Astrocyte (in vitro differentiated cells and primary cell): ENCODE measurements around the gene PDGFC. TPM values are rescaled to one million over a fixed set of nuclear protein-coding genes. Genes with fewer than 3 reads are reported as not detected.

Experiments
- DNase-seq: peaks from one replicate; pipeline ENCODE4 v3.0.0-alpha.2; 2010; ENCODE audit warnings: low read depth
- FAIRE-seq: peaks from 2 replicates; lab custom pipeline; 2011; peaks lifted over from hg19 to GRCh38; lab: Jason Lieb, UNC
- H2AFZ ChIP-seq: 2 replicates; pipeline ENCODE4 v1.6.0; 2012; ENCODE audit warnings: low read depth, low read length, inconsistent platforms
- H3K27ac ChIP-seq: 2 replicates; pipeline ENCODE4 v1.5.1; 2011; ENCODE audit warnings: low read depth, low read length, inconsistent platforms
- H3K27me3 ChIP-seq: 2 replicates; pipeline ENCODE4 v1.6.0; 2011; ENCODE audit warnings: low read length, inconsistent platforms; ENCODE audit not compliant: insufficient read depth
- H3K36me3 ChIP-seq: 2 replicates; pipeline ENCODE4 v1.5.1; 2011; ENCODE audit warnings: low read length, inconsistent platforms; ENCODE audit not compliant: insufficient read depth
- H3K4me1 ChIP-seq: 2 replicates; pipeline ENCODE4 v1.5.1; 2011; ENCODE audit warnings: low read length, inconsistent platforms; ENCODE audit not compliant: insufficient read depth
- H3K4me2 ChIP-seq: 2 replicates; pipeline ENCODE4 v1.6.0; 2012; ENCODE audit warnings: low read length, inconsistent platforms
- H3K4me3 ChIP-seq: 2 replicates; pipeline ENCODE4 v1.5.1; 2011; ENCODE audit warnings: low read depth, mild to moderate bottlenecking, low read length, inconsistent platforms; ENCODE audit not compliant: insufficient read depth
- H3K79me2 ChIP-seq: 2 replicates; pipeline ENCODE4 v1.6.0; 2012; ENCODE audit warnings: mild to moderate bottlenecking, low read length, inconsistent platforms; ENCODE audit not compliant: insufficient read depth
- H3K9ac ChIP-seq: 2 replicates; pipeline ENCODE4 v1.6.0; 2012; ENCODE audit warnings: mild to moderate bottlenecking, low read length, inconsistent platforms
- H3K9me3 ChIP-seq: 2 replicates; pipeline ENCODE4 v1.5.1; 2012; ENCODE audit warnings: low read depth, mild to moderate bottlenecking, low read length, inconsistent platforms; ENCODE audit not compliant: insufficient read depth
- H4K20me1 ChIP-seq: 2 replicates; pipeline ENCODE4 v1.6.0; 2012; ENCODE audit warnings: low read length, inconsistent platforms; ENCODE audit not compliant: insufficient read depth
- H3K27ac Mint-ChIP-seq: one replicate; pipeline ENCODE4 v1.8.0; 2021; ENCODE audit warnings: mild to moderate bottlenecking, mixed read lengths; ENCODE audit not compliant: unreplicated experiment
- H3K27me3 Mint-ChIP-seq: one replicate; pipeline ENCODE4 v1.8.0; 2021; ENCODE audit warnings: low read depth, mixed read lengths; ENCODE audit not compliant: unreplicated experiment
- H3K36me3 Mint-ChIP-seq: one replicate; pipeline ENCODE4 v1.8.0; 2021; ENCODE audit warnings: low read depth, mixed read lengths; ENCODE audit not compliant: unreplicated experiment
- H3K4me1 Mint-ChIP-seq: one replicate; pipeline ENCODE4 v1.8.0; 2021; ENCODE audit warnings: low read depth, mixed read lengths; ENCODE audit not compliant: unreplicated experiment
- H3K4me3 Mint-ChIP-seq: one replicate; pipeline ENCODE4 v1.8.0; 2021; ENCODE audit warnings: mild to moderate bottlenecking, moderate library complexity, mixed read lengths; ENCODE audit not compliant: unreplicated experiment
- H3K9me3 Mint-ChIP-seq: one replicate; pipeline ENCODE4 v1.8.0; 2021; ENCODE audit warnings: mild to moderate bottlenecking, mixed read lengths; ENCODE audit not compliant: unreplicated experiment
- EZH2 ChIP-seq: IDR thresholded peaks from 2 replicates; pipeline ENCODE4 v1.6.1; 2012; ENCODE audit warnings: mild to moderate bottlenecking, low read length, inconsistent platforms; ENCODE audit not compliant: insufficient read depth
- total RNA-seq: library from RNA; stranded (reverse); gene quantifications from 2 replicates; pipeline ENCODE4 v1.2.1, GENCODE V29; 2021
- TF ChIP-seq, protein P1 (sequence below): IDR thresholded peaks from 2 replicates; pipeline ENCODE4 v1.5.1; 2011; ENCODE audit warnings: low read depth, mild to moderate bottlenecking, inconsistent platforms, low read length, moderate library complexity; ENCODE audit not compliant: insufficient read depth

PDGFC gene
- total RNA-seq, 1 donor from 2014 or later: 167 TPM

DNA sequence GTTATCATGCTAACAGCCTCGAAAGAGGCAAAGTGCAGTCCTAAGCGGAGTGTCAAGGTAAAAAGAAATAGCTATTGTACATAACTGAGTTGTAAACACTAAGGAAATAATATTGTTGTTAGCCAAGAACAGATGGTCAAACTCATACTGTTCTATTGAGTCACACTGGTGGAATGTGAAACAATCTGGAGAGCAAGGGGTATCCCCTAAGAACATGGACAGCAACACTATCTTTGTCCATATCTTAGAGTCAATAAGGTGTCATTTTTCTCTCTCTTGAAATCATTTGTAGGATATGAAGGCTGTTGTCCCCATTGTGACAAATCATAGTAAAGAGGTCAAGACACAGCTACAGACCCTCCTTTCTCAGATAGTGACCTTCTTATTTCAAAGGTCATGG lies 4.5 kb upstream of the PDGFC start:
- Mint-ChIP-seq H3K4me1 (peaks cover 65% of the 10 kb centered on the region), H3K27ac (peak overlapping the region; percentile 80), H3K27me3 (no peaks in the 10 kb centered on the region), H3K36me3 (no peaks in the 10 kb centered on the region), H3K9me3 (no peaks in the 10 kb centered on the region), H3K4me3 (peak overlapping the region; percentile 50)
- no peaks in the 10 kb centered on the region for H3K36me3 ChIP-seq
- TF ChIP-seq EZH2: no peak
- TF ChIP-seq, protein P1, sequence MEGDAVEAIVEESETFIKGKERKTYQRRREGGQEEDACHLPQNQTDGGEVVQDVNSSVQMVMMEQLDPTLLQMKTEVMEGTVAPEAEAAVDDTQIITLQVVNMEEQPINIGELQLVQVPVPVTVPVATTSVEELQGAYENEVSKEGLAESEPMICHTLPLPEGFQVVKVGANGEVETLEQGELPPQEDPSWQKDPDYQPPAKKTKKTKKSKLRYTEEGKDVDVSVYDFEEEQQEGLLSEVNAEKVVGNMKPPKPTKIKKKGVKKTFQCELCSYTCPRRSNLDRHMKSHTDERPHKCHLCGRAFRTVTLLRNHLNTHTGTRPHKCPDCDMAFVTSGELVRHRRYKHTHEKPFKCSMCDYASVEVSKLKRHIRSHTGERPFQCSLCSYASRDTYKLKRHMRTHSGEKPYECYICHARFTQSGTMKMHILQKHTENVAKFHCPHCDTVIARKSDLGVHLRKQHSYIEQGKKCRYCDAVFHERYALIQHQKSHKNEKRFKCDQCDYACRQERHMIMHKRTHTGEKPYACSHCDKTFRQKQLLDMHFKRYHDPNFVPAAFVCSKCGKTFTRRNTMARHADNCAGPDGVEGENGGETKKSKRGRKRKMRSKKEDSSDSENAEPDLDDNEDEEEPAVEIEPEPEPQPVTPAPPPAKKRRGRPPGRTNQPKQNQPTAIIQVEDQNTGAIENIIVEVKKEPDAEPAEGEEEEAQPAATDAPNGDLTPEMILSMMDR: no peak
- peak; percentile 93 for FAIRE-seq
- no peaks in the 10 kb centered on the region for H4K20me1 ChIP-seq
- peak overlapping the region; percentile 68 for H3K4me2 ChIP-seq
- peaks cover 58% of the 10 kb centered on the region for H3K4me1 ChIP-seq
- peak overlapping the region; percentile 78 for H3K27ac ChIP-seq
- peak overlapping the region; percentile 17 for H3K4me3 ChIP-seq
- no peaks in the 10 kb centered on the region for H3K27me3 ChIP-seq
- H3K9ac ChIP-seq: peak overlapping the region; percentile 42
- DNase-seq: peak; percentile 90
- no peak overlapping the region for H2AFZ ChIP-seq
- H3K79me2 ChIP-seq: no peaks in the 10 kb centered on the region
- H3K9me3 ChIP-seq: no peaks in the 10 kb centered on the region

- H3K27ac Mint-ChIP-seq: peak overlapping the region; percentile 80
- Histone ChIP-seq H3K36me3 (no peaks in the 10 kb centered on the region), H3K4me2 (peak overlapping the region; percentile 68), H3K79me2 (peaks cover 3% of the 10 kb centered on the region), H3K27ac (peak overlapping the region; percentile 78), H3K4me3 (peak overlapping the region; percentile 17), H3K9ac (peak overlapping the region; percentile 42), H3K4me1 (peaks cover 58% of the 10 kb centered on the region), H2AFZ (no peak overlapping the region), H3K9me3 (no peaks in the 10 kb centered on the region), H3K27me3 (no peaks in the 10 kb centered on the region), H4K20me1 (no peaks in the 10 kb centered on the region)
- TF ChIP-seq, protein P1: no peak
- TF ChIP-seq EZH2: no peak
- no peak for DNase-seq
- H3K27me3 Mint-ChIP-seq: no peaks in the 10 kb centered on the region
- FAIRE-seq: no peak
- H3K36me3 Mint-ChIP-seq: no peaks in the 10 kb centered on the region
- H3K9me3 Mint-ChIP-seq: no peaks in the 10 kb centered on the region
- peak overlapping the region; percentile 50 for H3K4me3 Mint-ChIP-seq
- peaks cover 65% of the 10 kb centered on the region for H3K4me1 Mint-ChIP-seq
Measured at GRCh38 chr4:156975686-156976085, 4.1 kb upstream of the PDGFC start.

- H3K27ac Mint-ChIP-seq: peak overlapping the region; percentile 66
- no peaks in the 10 kb centered on the region for H3K9me3 Mint-ChIP-seq
- Histone ChIP-seq H3K4me1 (peaks cover 59% of the 10 kb centered on the region), H3K27me3 (no peaks in the 10 kb centered on the region), H3K9ac (no peak overlapping the region), H2AFZ (no peak overlapping the region), H3K79me2 (peaks cover 17% of the 10 kb centered on the region), H3K36me3 (no peaks in the 10 kb centered on the region), H4K20me1 (no peaks in the 10 kb centered on the region), H3K27ac (peak overlapping the region; percentile 41), H3K9me3 (no peaks in the 10 kb centered on the region), H3K4me2 (peak overlapping the region; percentile 64), H3K4me3 (no peak overlapping the region)
- no peaks in the 10 kb centered on the region for H3K27me3 Mint-ChIP-seq
- peak; percentile 94 for DNase-seq
- TF ChIP-seq, protein P1: no peak
- TF ChIP-seq EZH2: no peak
- H3K4me1 Mint-ChIP-seq: peaks cover 60% of the 10 kb centered on the region
- no peaks in the 10 kb centered on the region for H3K36me3 Mint-ChIP-seq
- FAIRE-seq: no peak
- no peak overlapping the region for H3K4me3 Mint-ChIP-seq
Measured at GRCh38 chr4:156974264-156974663, 2.7 kb upstream of the PDGFC start.
